WERI-Rb-1 (cell line): ENCODE results near the gene TEKT4.

Experiments
- DNase-seq: peaks from one replicate; pipeline ENCODE4 v3.0.0-alpha.2; 2020
- H3K27ac ChIP-seq: fragments of 250-450 bp; sonication (Bioruptor Pico); 2 replicates; pipeline ENCODE4 v1.5.1; 2020; ENCODE audit warnings: mild to moderate bottlenecking, moderate library complexity
- H3K27me3 ChIP-seq: fragments of 250-450 bp; sonication (Bioruptor Pico); 2 replicates; pipeline ENCODE4 v1.5.1; 2021; ENCODE audit warnings: mild to moderate bottlenecking, low read depth, moderate library complexity; ENCODE audit not compliant: insufficient read depth, severe bottlenecking
- H3K36me3 ChIP-seq: fragments of 250-450 bp; sonication (Bioruptor Pico); 2 replicates; pipeline ENCODE4 v1.5.1; 2020; ENCODE audit warnings: mild to moderate bottlenecking, moderate library complexity
- H3K4me3 ChIP-seq: 2 replicates; pipeline ENCODE4 v1.5.1; 2011; ENCODE audit warnings: low read depth, mild to moderate bottlenecking, control low read depth, low read length
- H3K9me3 ChIP-seq: fragments of 250-450 bp; sonication (Bioruptor Pico); 2 replicates; pipeline ENCODE4 v1.5.1; 2021; ENCODE audit warnings: mild to moderate bottlenecking, moderate library complexity; ENCODE audit not compliant: severe bottlenecking
- TF ChIP-seq, protein P1 (sequence below): IDR thresholded peaks from 2 replicates; pipeline ENCODE4 v1.5.1; 2011; ENCODE audit warnings: low read depth, mild to moderate bottlenecking, control low read depth, inconsistent platforms, low read length

TEKT4 gene

DNA sequence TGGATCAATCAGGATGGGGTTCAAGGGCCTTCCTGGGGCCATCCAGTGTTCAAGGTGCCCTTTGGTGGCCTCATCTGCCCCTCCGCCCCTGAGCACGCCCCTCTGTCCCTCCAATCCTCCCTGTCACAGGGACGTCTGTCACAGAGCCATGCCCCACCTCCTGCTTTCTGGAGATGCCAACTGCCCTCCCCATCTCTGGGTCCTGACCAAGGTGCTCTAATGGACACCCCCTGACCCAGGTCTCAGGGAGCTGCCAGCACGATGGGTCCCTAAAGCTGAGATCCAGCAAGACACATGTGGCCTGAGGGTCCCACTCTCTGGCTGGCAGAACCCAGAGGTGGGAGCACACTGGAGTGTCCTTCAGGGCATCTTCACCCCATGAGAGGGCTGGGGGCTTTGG is 2.1 kb upstream of the TEKT4 start:
- TF ChIP-seq, protein P1, sequence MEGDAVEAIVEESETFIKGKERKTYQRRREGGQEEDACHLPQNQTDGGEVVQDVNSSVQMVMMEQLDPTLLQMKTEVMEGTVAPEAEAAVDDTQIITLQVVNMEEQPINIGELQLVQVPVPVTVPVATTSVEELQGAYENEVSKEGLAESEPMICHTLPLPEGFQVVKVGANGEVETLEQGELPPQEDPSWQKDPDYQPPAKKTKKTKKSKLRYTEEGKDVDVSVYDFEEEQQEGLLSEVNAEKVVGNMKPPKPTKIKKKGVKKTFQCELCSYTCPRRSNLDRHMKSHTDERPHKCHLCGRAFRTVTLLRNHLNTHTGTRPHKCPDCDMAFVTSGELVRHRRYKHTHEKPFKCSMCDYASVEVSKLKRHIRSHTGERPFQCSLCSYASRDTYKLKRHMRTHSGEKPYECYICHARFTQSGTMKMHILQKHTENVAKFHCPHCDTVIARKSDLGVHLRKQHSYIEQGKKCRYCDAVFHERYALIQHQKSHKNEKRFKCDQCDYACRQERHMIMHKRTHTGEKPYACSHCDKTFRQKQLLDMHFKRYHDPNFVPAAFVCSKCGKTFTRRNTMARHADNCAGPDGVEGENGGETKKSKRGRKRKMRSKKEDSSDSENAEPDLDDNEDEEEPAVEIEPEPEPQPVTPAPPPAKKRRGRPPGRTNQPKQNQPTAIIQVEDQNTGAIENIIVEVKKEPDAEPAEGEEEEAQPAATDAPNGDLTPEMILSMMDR = no peak
- no peak for DNase-seq
- H3K4me3 ChIP-seq = no peak overlapping the region
- H3K27me3 ChIP-seq = peaks cover 35% of the 10 kb centered on the region
- no peaks in the 10 kb centered on the region for H3K36me3 ChIP-seq
- H3K27ac ChIP-seq = no peak overlapping the region
- H3K9me3 ChIP-seq = no peaks in the 10 kb centered on the region

DNA sequence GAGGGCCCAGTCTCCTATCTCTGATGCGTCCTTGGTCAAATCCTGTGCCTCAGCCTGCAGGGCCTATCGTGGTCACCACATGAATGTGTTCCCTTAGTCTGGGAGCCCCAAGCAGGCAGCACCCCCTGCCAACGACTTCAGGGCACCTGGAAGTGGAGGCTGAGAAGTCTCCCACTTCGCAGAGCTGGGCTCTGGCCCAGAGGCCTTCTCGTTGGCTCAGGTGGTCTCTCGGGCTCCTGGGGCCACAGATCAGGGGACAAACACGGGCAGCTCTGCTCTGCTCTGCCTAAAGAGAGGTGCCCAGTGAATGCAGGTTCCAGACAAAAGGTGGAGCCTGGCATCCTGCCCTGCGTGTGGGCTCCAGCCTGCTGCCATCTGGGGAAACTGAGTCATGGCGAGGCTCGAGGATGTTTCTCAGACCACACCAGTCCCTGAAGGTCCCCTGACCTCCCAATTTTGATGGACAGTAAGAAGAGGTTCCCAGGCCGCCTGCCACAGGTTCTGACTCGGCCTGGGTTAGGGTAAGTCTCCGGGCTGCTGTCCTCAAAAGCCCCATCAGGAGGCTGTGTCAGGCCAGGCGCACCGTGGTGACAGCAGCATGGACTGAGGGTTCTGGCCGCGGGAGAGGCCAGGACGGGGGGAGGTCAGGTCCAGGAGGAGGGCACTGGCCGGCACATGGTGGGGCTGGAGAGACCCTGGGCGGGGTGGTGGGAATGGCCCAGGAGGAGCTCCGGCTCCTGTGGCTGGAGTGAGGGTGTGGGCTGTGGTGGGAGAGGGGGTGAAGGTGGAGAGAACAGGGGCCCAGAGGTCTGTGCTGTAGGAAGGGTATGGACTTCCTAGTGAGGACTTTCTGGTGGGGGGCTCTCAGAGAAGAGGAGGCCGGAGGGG is 1.4 kb upstream of the TEKT4 start:
- TF ChIP-seq, protein P1 = no peak
- no peaks in the 10 kb centered on the region for H3K9me3 ChIP-seq
- no peak for DNase-seq
- no peaks in the 10 kb centered on the region for H3K36me3 ChIP-seq
- peaks cover 35% of the 10 kb centered on the region for H3K27me3 ChIP-seq
- H3K4me3 ChIP-seq = no peak overlapping the region
- H3K27ac ChIP-seq = no peak overlapping the region

DNA sequence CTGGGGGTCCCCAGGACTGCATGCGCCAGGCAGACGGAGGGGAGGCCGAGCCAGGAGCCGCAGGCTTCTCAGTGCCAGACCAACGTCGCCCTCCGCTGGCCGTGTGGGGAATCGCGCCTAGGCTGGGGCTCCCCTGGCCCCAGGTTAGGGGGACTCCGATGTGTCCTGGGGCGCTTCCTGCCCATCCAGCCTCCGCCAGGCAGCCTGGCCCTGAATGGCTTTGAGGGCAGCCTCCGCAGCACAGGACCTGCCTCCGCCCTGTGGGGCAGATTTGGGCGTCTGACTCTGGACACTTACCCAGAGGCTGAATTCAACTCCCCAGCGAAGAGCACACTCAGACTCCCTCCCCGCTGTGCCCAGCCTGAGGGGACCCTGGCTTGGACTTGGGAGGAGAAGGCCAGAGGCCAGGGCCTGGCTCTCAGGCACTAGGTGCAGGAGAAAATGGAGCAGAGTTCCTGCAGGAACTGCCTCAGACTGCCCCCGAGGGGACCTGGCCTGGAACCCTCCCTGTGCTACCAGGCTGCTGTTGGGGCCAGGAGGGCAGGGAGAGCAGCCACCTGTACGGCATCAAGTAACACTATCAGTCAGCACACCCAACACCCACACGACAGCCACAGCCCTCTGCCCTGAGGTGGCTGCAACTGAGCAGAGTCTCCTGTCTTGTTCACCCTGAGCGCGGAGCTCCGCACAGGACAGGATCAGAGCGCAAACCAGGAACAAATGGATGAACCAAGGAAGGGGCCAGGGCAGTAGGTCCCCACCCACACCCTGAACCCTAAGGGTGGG is 597 bp upstream of the TEKT4 start:
- DNase-seq = peak; percentile 71
- Histone ChIP-seq H3K27ac (no peak overlapping the region), H3K27me3 (peaks cover 35% of the 10 kb centered on the region), H3K9me3 (no peaks in the 10 kb centered on the region), H3K4me3 (no peak overlapping the region), H3K36me3 (no peaks in the 10 kb centered on the region)
- TF ChIP-seq, protein P1 = peak; percentile 92

DNA sequence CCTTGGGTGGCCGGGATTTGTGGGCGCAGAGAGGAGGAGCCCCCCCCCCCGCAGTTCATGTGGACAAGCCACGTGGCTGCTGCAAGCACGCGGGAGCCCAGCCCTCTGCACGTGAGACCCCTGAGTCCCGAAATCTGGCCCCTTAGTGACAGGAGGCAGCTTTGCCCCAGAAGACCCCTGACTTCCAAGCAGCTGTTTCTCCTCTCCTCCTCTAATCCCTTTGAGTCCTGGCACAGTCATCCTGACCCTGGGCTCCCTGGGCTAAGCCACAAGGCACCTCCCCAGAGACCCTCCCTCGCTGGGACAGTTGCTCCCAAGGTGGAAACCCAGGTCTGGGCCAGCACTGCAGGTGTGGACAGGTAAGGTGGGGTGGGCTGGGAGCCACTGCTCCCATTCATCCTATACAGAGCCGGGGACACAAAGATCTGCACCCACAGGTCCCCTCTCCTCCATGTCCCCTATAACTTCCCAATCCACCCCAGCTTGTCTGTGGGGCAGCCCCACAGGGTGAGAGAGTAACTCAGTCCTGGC is 923 bp downstream of the TEKT4 start:
- Histone ChIP-seq H3K27me3 (peaks cover 35% of the 10 kb centered on the region), H3K4me3 (no peak overlapping the region), H3K27ac (no peak overlapping the region), H3K36me3 (no peaks in the 10 kb centered on the region), H3K9me3 (no peaks in the 10 kb centered on the region)
- no peak for DNase-seq
- TF ChIP-seq, protein P1 = no peak

DNA sequence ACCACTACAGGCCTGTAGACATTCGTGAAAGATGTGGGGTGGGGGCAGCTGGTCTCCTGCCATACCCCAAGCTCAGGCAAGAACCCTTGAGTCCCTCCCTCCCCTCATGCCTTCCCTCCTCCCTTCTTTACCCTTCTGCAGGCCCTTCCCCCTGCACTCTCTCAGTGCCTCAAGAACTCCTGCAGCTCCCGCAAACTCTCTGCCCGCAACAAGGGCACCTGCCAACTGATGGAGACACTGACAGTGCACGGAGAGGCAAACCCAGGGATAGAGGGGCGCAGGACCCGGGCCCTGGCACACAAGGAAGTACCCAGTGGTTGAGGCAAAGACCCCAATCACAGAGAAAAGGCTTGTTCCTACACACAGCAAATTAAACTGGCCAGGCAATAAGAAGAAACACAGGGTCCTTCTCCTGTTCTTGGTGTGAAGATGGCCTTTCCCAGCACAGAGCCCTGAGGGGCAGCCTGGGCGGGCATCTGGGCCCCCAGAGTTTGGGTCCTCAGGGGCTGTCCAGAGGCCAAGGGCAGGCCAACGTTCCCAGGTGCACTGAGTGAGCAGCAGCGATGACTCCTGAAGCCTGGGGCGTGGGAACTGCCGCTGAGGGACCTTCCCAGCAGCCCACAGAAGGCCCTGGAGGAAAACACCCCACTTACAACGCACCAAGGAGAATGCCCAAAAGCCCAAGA is 1.6 kb downstream of the TEKT4 start:
- no peak for DNase-seq
- no peaks in the 10 kb centered on the region for H3K36me3 ChIP-seq
- H3K4me3 ChIP-seq = no peak overlapping the region
- TF ChIP-seq, protein P1 = no peak
- peaks cover 35% of the 10 kb centered on the region for H3K27me3 ChIP-seq
- H3K27ac ChIP-seq = no peak overlapping the region
- no peaks in the 10 kb centered on the region for H3K9me3 ChIP-seq
